Measurements from ENCODE around the gene VAMP8.

DNA sequence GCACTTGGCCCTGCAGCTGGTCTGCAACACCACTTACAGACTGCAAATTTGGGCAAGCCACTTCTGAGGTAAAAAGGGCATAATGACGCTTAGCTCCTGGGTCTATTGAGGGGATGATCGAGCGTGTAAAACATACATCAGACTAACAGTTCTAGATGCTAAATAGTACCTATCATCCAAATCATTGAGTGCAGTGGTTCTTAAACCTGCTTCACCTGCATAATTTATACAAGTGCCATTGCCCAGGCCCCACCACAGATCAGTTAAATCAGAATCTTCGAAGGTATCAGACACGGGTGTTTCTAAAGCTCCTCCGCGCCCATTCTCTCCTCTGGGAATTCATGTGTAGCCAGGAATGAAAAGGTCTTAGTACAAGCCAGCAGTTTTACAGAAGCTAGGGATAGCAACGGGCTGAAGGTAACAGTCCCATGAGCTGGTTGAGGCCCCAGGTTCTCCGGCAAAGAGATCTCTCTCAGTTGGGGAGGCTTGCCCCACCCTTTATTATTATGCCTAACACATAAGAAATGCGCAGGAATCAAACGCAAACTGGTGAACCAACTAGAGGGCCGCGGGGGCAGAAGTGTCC is 17.4 kb downstream of the VAMP8 start:
- TF ChIP-seq, protein P1, sequence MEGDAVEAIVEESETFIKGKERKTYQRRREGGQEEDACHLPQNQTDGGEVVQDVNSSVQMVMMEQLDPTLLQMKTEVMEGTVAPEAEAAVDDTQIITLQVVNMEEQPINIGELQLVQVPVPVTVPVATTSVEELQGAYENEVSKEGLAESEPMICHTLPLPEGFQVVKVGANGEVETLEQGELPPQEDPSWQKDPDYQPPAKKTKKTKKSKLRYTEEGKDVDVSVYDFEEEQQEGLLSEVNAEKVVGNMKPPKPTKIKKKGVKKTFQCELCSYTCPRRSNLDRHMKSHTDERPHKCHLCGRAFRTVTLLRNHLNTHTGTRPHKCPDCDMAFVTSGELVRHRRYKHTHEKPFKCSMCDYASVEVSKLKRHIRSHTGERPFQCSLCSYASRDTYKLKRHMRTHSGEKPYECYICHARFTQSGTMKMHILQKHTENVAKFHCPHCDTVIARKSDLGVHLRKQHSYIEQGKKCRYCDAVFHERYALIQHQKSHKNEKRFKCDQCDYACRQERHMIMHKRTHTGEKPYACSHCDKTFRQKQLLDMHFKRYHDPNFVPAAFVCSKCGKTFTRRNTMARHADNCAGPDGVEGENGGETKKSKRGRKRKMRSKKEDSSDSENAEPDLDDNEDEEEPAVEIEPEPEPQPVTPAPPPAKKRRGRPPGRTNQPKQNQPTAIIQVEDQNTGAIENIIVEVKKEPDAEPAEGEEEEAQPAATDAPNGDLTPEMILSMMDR (IDR thresholded peaks at IDR 0.05): no peak
- no peak for TF ChIP-seq EZH2 (IDR thresholded peaks at IDR 0.05)
- no peak for TF ChIP-seq EZH2phosphoT487 (IDR thresholded peaks at IDR 0.05)

Data from neural progenitor cell (in vitro differentiated cells).